ENCODE data around the gene MCOLN1.

MCOLN1 gene

GRCh38 chr19:7541828-7542443 lies 19.5 kb downstream of the MCOLN1 start:
- DNase-seq (ENCODE audit: low read depth in 1 of 2, low spot score in 1 of 2), result no peak

- DNase-seq (ENCODE audit: low read depth in 1 of 2, low spot score in 1 of 2), result no peak
Observed at GRCh38 chr19:7542556-7543348, 20.3 kb downstream of the MCOLN1 start.

GRCh38 chr19:7544626-7545025 lies 22.2 kb downstream of the MCOLN1 start:
- no peak for DNase-seq (ENCODE audit: low read depth in 1 of 2, low spot score in 1 of 2)

GRCh38 chr19:7545300-7545699 lies 22.9 kb downstream of the MCOLN1 start:
- no peak for DNase-seq (ENCODE audit: low read depth in 1 of 2, low spot score in 1 of 2)

- DNase-seq (ENCODE audit: low read depth in 1 of 2, low spot score in 1 of 2), result no peak
Observed at GRCh38 chr19:7545904-7546303, 23.5 kb downstream of the MCOLN1 start.

- no peak for DNase-seq (ENCODE audit: low read depth in 1 of 2, low spot score in 1 of 2)
Observed at GRCh38 chr19:7547159-7547558, 24.7 kb downstream of the MCOLN1 start.

- DNase-seq (ENCODE audit: low read depth in 1 of 2, low spot score in 1 of 2), result no peak
Observed at GRCh38 chr19:7549429-7550148, 27.2 kb downstream of the MCOLN1 start.

GRCh38 chr19:7550169-7550770 lies 27.8 kb downstream of the MCOLN1 start:
- DNase-seq (ENCODE audit: low read depth in 1 of 2, low spot score in 1 of 2), result no peak

- DNase-seq (ENCODE audit: low read depth in 1 of 2, low spot score in 1 of 2), result no peak
Observed at GRCh38 chr19:7550987-7551761, 28.8 kb downstream of the MCOLN1 start.

- DNase-seq (ENCODE audit: low read depth in 1 of 2, low spot score in 1 of 2), result no peak
Observed at GRCh38 chr19:7552781-7553180, 30.4 kb downstream of the MCOLN1 start.

GRCh38 chr19:7554565-7554964 lies 32.1 kb downstream of the MCOLN1 start:
- DNase-seq (ENCODE audit: low read depth in 1 of 2, low spot score in 1 of 2), result no peak

- DNase-seq (ENCODE audit: low read depth in 1 of 2, low spot score in 1 of 2), result no peak
Observed at GRCh38 chr19:7554990-7555864, 32.8 kb downstream of the MCOLN1 start.

- no peak for DNase-seq (ENCODE audit: low read depth in 1 of 2, low spot score in 1 of 2)
Observed at GRCh38 chr19:7556696-7557315, 34.4 kb downstream of the MCOLN1 start.

- DNase-seq (ENCODE audit: low read depth in 1 of 2, low spot score in 1 of 2), result no peak
Observed at GRCh38 chr19:7558667-7559066, 36.2 kb downstream of the MCOLN1 start.

- no peak for DNase-seq (ENCODE audit: low read depth in 1 of 2, low spot score in 1 of 2)
Observed at GRCh38 chr19:7559102-7559501, 36.7 kb downstream of the MCOLN1 start.

- DNase-seq (ENCODE audit: low read depth in 1 of 2, low spot score in 1 of 2), result no peak
Observed at GRCh38 chr19:7560255-7560654, 37.8 kb downstream of the MCOLN1 start.

GRCh38 chr19:7561325-7561724 lies 38.9 kb downstream of the MCOLN1 start:
- no peak for DNase-seq (ENCODE audit: low read depth in 1 of 2, low spot score in 1 of 2)

- DNase-seq (ENCODE audit: low read depth in 1 of 2, low spot score in 1 of 2), result no peak
Observed at GRCh38 chr19:7562646-7563393, 40.4 kb downstream of the MCOLN1 start.

- DNase-seq (ENCODE audit: low read depth in 1 of 2, low spot score in 1 of 2), result no peak
Observed at GRCh38 chr19:7564866-7565265, 42.4 kb downstream of the MCOLN1 start.

Measured in activated CD4-positive, alpha-beta T cell treated with anti-CD3 and anti-CD28 coated beads, Interleukin-2, amount 50 U/mL, for 24 hours (primary cell).